Activated naive CD4-positive, alpha-beta T cell treated with anti-CD3 and anti-CD28 coated beads, Interleukin-2, amount 10 ng/mL, durations not matched to agents 7 days and 5 days (primary cell): ENCODE results near the gene ARFIP1.

Experiments used
- CTCF ChIA-PET: fragments of 350-600 bp; sonication (Branson Sonifier 250); formaldehyde crosslinking; loops from one replicate; lab custom pipeline; 2021; ENCODE audit warnings: antibody characterized with exemption; lab: Charles Lee
- DNase-seq: peaks from one replicate; pipeline ENCODE4 v3.0.0-alpha.2; 2020
- H3K27ac Mint-ChIP-seq: one replicate; pipeline ENCODE4 v1.8.0; 2021; ENCODE audit warnings: mild to moderate bottlenecking, moderate library complexity, mixed read lengths
- H3K27me3 Mint-ChIP-seq: one replicate; pipeline ENCODE4 v1.8.0; 2021; ENCODE audit warnings: mild to moderate bottlenecking, mixed read lengths
- H3K36me3 Mint-ChIP-seq: one replicate; pipeline ENCODE4 v1.8.0; 2021; ENCODE audit warnings: mixed read lengths
- H3K4me1 Mint-ChIP-seq: one replicate; pipeline ENCODE4 v1.8.0; 2021; ENCODE audit warnings: mixed read lengths
- H3K4me3 Mint-ChIP-seq: one replicate; pipeline ENCODE4 v1.8.0; 2021; ENCODE audit warnings: mild to moderate bottlenecking, moderate library complexity, mixed read lengths
- H3K9me3 Mint-ChIP-seq: one replicate; pipeline ENCODE4 v1.8.0; 2021; ENCODE audit warnings: mixed read lengths

Gene ARFIP1

GRCh38 chr4:152909901-152910300 is 130.1 kb downstream of the ARFIP1 start:
- no peak overlapping the region for H3K27ac Mint-ChIP-seq
- no peak for DNase-seq
- H3K4me3 Mint-ChIP-seq, result no peak overlapping the region
- H3K9me3 Mint-ChIP-seq, result no peaks in the 10 kb centered on the region
- H3K27me3 Mint-ChIP-seq, result no peaks in the 10 kb centered on the region
- H3K36me3 Mint-ChIP-seq, result peaks cover 7% of the 10 kb centered on the region
- no peaks in the 10 kb centered on the region for H3K4me1 Mint-ChIP-seq
- CTCF ChIA-PET, result no interaction called here

- Mint-ChIP-seq H3K9me3 (no peaks in the 10 kb centered on the region), H3K36me3 (peaks cover 7% of the 10 kb centered on the region), H3K27ac (no peak overlapping the region), H3K27me3 (no peaks in the 10 kb centered on the region), H3K4me3 (no peak overlapping the region), H3K4me1 (no peaks in the 10 kb centered on the region)
- no peak for DNase-seq
- CTCF ChIA-PET, result interaction anchor here (1.0 kb wide), 1 partner anchor 168 kb away, joined by 3 read pairs; no protein-coding TSS in a partner anchor
Observed at GRCh38 chr4:152910521-152910920, 130.8 kb downstream of the ARFIP1 start.

- Mint-ChIP-seq H3K27ac (no peak overlapping the region), H3K4me3 (no peak overlapping the region), H3K36me3 (peaks cover 8% of the 10 kb centered on the region), H3K4me1 (no peaks in the 10 kb centered on the region), H3K9me3 (peaks cover 17% of the 10 kb centered on the region), H3K27me3 (no peaks in the 10 kb centered on the region)
- CTCF ChIA-PET, result no interaction called here
- no peak for DNase-seq
Observed at GRCh38 chr4:152917543-152918395, 138.0 kb downstream of the ARFIP1 start.

- Mint-ChIP-seq H3K36me3 (peaks cover 8% of the 10 kb centered on the region), H3K27ac (no peak overlapping the region), H3K9me3 (peaks cover 17% of the 10 kb centered on the region), H3K27me3 (no peaks in the 10 kb centered on the region), H3K4me1 (no peaks in the 10 kb centered on the region), H3K4me3 (no peak overlapping the region)
- CTCF ChIA-PET, result no interaction called here
- DNase-seq, result no peak
Observed at GRCh38 chr4:152919826-152920225, 140.1 kb downstream of the ARFIP1 start.

GRCh38 chr4:152920768-152921167 is 141.0 kb downstream of the ARFIP1 start:
- CTCF ChIA-PET, result no interaction called here
- Mint-ChIP-seq H3K27ac (no peak overlapping the region), H3K4me3 (no peak overlapping the region), H3K9me3 (peaks cover 17% of the 10 kb centered on the region), H3K4me1 (no peaks in the 10 kb centered on the region), H3K27me3 (peaks cover 3% of the 10 kb centered on the region), H3K36me3 (peaks cover 8% of the 10 kb centered on the region)
- DNase-seq, result no peak

- no peak overlapping the region for H3K27ac Mint-ChIP-seq
- H3K4me3 Mint-ChIP-seq, result no peak overlapping the region
- CTCF ChIA-PET, result no interaction called here
- peaks cover 17% of the 10 kb centered on the region for H3K9me3 Mint-ChIP-seq
- no peaks in the 10 kb centered on the region for H3K4me1 Mint-ChIP-seq
- H3K36me3 Mint-ChIP-seq, result peaks cover 7% of the 10 kb centered on the region
- peaks cover 7% of the 10 kb centered on the region for H3K27me3 Mint-ChIP-seq
- no peak for DNase-seq
Observed at GRCh38 chr4:152921284-152921683, 141.5 kb downstream of the ARFIP1 start.

GRCh38 chr4:152925851-152926250 is 146.1 kb downstream of the ARFIP1 start:
- CTCF ChIA-PET, result no interaction called here
- Mint-ChIP-seq H3K36me3 (no peaks in the 10 kb centered on the region), H3K4me3 (no peak overlapping the region), H3K27ac (no peak overlapping the region), H3K9me3 (peaks cover 5% of the 10 kb centered on the region), H3K4me1 (no peaks in the 10 kb centered on the region), H3K27me3 (peaks cover 30% of the 10 kb centered on the region)
- DNase-seq, result no peak

GRCh38 chr4:152926959-152927358 is 147.2 kb downstream of the ARFIP1 start:
- CTCF ChIA-PET, result no interaction called here

GRCh38 chr4:152927737-152928136 is 148.0 kb downstream of the ARFIP1 start:
- Mint-ChIP-seq H3K27me3 (peaks cover 43% of the 10 kb centered on the region), H3K4me1 (no peaks in the 10 kb centered on the region), H3K36me3 (no peaks in the 10 kb centered on the region), H3K9me3 (no peaks in the 10 kb centered on the region), H3K4me3 (no peak overlapping the region), H3K27ac (no peak overlapping the region)
- no peak for DNase-seq
- CTCF ChIA-PET, result no interaction called here

More at GRCh38 chr4:152926959-152927358, 147.2 kb downstream of the ARFIP1 start:
- Mint-ChIP-seq H3K27me3 (peaks cover 39% of the 10 kb centered on the region), H3K27ac (no peak overlapping the region), H3K4me1 (no peaks in the 10 kb centered on the region), H3K36me3 (no peaks in the 10 kb centered on the region), H3K4me3 (no peak overlapping the region), H3K9me3 (no peaks in the 10 kb centered on the region)
- DNase-seq, result no peak

- Mint-ChIP-seq H3K4me3 (no peak overlapping the region), H3K4me1 (no peaks in the 10 kb centered on the region), H3K9me3 (no peaks in the 10 kb centered on the region), H3K36me3 (no peaks in the 10 kb centered on the region), H3K27ac (no peak overlapping the region), H3K27me3 (peaks cover 49% of the 10 kb centered on the region)
- no peak for DNase-seq
- CTCF ChIA-PET, result no interaction called here
Observed at GRCh38 chr4:152928286-152928685, 148.5 kb downstream of the ARFIP1 start.

GRCh38 chr4:152929888-152930287 is 150.1 kb downstream of the ARFIP1 start:
- CTCF ChIA-PET, result no interaction called here
- Mint-ChIP-seq H3K27me3 (peaks cover 65% of the 10 kb centered on the region), H3K4me3 (no peak overlapping the region), H3K27ac (no peak overlapping the region), H3K36me3 (no peaks in the 10 kb centered on the region), H3K9me3 (no peaks in the 10 kb centered on the region), H3K4me1 (peaks cover 5% of the 10 kb centered on the region)
- DNase-seq, result no peak

GRCh38 chr4:152935143-152935542 is 155.4 kb downstream of the ARFIP1 start:
- no peaks in the 10 kb centered on the region for H3K36me3 Mint-ChIP-seq
- CTCF ChIA-PET, result interaction anchor here (1.0 to 1.2 kb wide), 3 partner anchors 11 to 156 kb away, joined by 3 to 4 read pairs (median 3); no protein-coding TSS in a partner anchor
- peak overlapping the region; percentile 62 for H3K4me3 Mint-ChIP-seq
- peaks cover 85% of the 10 kb centered on the region for H3K27me3 Mint-ChIP-seq
- peaks cover 27% of the 10 kb centered on the region for H3K4me1 Mint-ChIP-seq
- H3K27ac Mint-ChIP-seq, result peak overlapping the region; percentile 42
- H3K9me3 Mint-ChIP-seq, result no peaks in the 10 kb centered on the region
- DNase-seq, result peak; percentile 38

GRCh38 chr4:152935631-152936445 is 156.1 kb downstream of the ARFIP1 start, which contains the start of gene FHDC1:
Gene FHDC1, plus strand, starts transcription at chr4:152936323. Its CDS starts 6,735 bp downstream, at chr4:152943058.
- H3K27me3 Mint-ChIP-seq, result peaks cover 85% of the 10 kb centered on the region
- H3K9me3 Mint-ChIP-seq, result no peaks in the 10 kb centered on the region
- CTCF ChIA-PET, result interaction anchor here (1.0 to 1.2 kb wide), 3 partner anchors 10 to 85 kb away, joined by 3 to 4 read pairs (median 3); no protein-coding TSS in a partner anchor
- peak within 1 kb of the TSS; percentile 62 for H3K4me3 Mint-ChIP-seq
- H3K27ac Mint-ChIP-seq, result peak within 1 kb of the TSS; percentile 42
- peaks cover 27% of the 10 kb centered on the region for H3K4me1 Mint-ChIP-seq
- no peaks in the 10 kb centered on the region for H3K36me3 Mint-ChIP-seq
- DNase-seq, result peak; percentile 44
